GOT3 (cell line): Measurements from ENCODE around the gene CNN1.

Experiments
- DNase-seq: peaks from one replicate; lab custom pipeline; 2025; ENCODE audit warnings: mixed read lengths; lab: John Stamatoyannopoulos, UW

The CNN1 gene

GRCh38 chr19:11538232-11539036 lies at the start of gene CNN1:
Gene CNN1, plus strand, starts transcription at chr19:11538851. Its CDS starts 77 bp downstream, at chr19:11538928.
- DNase-seq = no peak

GRCh38 chr19:11489378-11489777 lies 49.3 kb upstream of the CNN1 start:
- DNase-seq = no peak

GRCh38 chr19:11494634-11495285 lies 43.9 kb upstream of the CNN1 start:
- no peak for DNase-seq

DNA sequence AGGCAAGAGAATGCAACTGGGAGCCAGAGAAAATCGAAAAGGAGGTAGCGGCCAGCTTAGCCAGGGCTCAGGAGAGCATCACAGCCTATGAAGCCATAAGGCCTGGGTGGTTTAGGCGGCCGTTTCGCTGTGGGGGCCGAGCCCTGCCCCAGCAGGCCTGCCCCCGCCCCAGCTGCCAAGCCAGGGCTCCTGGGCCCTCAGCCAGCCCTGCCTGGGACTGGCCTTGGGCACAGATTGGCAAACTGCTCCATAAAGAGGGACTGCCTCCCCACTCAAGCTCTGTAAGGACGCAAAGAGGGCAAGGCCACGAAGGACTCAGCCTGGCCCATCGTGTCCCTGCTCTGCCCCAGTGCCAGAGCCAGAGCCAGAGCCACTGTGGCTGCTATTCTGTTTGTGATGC lies 43.2 kb upstream of the CNN1 start:
- no peak for DNase-seq

GRCh38 chr19:11495885-11496284 lies 42.8 kb upstream of the CNN1 start:
- no peak for DNase-seq

DNA sequence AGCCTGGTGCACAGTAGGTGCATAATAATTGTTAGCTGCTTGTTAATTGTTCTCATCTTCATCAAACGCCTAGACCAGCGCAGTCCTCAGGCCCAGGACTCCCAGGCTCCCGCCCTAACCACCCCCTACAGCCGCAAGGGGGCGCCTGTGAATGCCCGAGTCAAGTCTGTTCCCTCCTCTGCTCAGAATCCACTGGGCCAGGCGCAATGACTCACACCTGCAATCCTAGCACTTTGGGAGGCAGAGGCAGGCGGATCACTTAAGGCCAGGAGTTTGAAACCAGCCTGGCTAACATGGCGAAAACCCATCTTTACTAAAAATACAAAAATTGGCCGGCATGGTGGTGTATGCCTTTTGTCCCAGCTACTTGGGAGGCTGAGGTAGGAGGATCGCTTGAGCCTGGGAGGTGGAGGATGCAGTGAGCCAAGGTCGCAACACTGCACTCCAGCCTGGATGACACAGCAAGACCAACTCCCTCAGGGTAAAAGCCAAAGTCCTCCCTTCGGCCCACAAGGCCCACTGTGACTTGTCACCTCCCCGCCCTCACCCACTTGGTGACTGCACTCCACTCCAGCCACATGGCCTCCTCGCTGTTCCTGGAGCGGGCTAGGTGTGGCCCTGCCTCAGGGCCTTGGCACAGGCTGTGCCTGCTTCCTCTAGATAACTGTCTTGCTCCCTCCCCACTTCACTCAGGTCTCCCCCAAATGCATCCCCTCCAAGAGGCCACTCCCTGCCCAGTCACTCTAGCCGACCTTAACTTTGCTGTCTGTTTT lies 42.1 kb upstream of the CNN1 start:
- DNase-seq = no peak

- DNase-seq = no peak
Measured at GRCh38 chr19:11499220-11499726, 39.4 kb upstream of the CNN1 start.

DNA sequence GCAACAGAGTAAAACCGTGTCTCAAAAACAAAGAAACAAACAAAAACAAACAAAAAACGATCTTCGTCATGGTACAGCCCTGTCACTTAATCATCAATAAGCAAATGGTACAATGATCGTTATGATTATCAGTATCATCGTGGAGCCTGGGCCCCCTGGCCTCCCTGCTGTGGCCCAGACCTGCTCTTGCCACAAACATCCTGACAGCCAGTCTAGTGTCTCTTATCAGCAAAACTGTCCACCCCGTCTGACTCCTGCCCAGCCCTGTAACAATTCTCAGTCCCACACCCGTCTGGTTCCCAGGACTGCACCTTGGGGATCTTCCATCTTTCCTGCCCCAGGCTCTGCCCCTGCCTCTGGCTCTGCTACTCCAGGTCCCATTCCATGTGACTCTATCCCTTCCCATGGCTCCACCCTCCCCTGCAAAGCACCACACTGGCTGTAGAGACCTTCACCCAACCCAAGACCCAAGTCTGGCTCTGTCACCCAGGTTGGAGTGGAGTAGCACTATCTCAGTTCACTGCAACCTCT lies 38.7 kb upstream of the CNN1 start:
- no peak for DNase-seq

- DNase-seq = no peak
Measured at GRCh38 chr19:11504502-11505031, 34.1 kb upstream of the CNN1 start.

DNA sequence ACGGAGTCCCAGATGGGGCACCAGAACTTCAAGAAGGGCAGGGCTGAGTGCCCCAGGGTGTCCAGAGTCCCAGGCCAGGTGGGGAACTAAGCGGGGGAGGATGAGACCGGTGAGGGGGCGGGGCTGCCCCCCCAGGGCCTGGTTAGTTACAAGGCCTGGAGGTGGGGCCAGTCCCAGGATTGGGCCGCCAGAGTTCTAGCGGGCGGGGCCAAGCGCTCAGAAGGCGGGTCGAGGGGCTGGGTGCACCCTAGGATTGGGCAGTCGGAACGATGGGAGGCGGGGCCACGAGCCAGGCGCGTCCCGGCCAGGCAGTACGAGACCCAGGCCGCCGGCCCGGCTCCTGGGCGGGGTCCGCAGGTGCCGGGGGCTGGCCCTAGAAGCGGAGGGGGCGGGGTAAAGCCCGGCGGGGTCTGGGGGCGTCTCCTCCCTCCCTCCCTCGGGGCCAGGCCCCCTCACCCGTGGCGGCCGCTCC lies 33.6 kb upstream of the CNN1 start:
- peak; percentile 66 for DNase-seq

- peak; percentile 82 for DNase-seq
Measured at GRCh38 chr19:11505504-11506100, 33.0 kb upstream of the CNN1 start, which contains the start of gene ZNF653. Gene ZNF653, minus strand, starts transcription at chr19:11505839. Its CDS starts 53 bp downstream, at chr19:11505786.

- no peak for DNase-seq
Measured at GRCh38 chr19:11506101-11506555, 32.5 kb upstream of the CNN1 start.

DNA sequence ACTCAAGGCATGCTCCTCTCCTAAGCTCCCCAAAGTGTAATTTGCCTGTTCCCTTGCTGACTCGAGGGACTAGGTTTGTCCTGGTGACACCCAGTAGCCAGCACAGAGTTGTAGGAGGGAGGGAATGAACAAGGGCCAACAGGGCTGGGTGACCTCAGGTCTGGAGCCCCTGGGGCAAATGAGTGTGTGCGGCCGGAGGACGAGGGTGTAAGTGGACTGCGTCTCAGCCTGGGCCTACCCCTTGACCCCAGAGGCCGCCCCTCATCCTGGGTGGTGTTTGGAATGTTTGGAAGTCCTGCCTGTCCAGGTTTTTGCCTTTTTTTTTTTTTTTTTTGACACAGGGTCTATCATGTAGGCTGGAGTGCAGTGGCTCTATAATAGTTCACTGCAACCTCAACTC lies 31.7 kb upstream of the CNN1 start:
- DNase-seq = no peak

DNA sequence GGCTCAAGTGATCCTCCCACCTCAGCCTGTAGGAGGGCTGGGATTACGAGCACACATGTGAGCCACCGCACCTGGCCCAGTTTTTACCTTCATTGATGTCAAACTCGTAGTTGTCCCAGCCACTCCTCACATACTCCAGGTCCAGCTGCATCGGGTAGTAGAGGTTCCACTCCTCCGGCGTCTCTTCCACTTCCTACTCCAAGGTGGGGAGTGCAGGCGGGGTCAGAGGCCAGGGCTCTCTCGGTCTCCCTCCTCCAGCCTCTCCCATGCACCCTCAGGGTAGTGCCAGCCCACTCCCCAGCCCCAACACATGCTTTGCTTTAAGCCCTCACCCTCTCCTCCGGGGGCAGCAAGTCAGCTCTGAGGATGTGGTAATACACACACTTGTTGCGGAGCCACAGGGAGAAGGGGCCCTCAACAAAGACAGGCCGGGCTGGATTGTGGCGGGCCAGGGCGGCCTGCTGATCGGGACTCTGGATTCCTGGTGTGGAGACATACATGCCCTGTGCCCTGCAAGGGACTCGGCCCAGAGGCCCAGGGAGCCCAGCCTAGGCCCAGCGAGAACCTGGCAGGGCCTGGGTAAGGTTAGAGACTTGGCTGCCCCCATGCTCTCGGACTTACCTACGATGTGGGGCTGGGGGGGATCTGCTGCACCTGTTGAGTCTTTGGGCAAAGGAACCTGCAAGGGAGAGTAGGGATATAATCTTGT lies 31.1 kb upstream of the CNN1 start:
- no peak for DNase-seq

- DNase-seq = no peak
Measured at GRCh38 chr19:11510444-11510843, 28.2 kb upstream of the CNN1 start.

- no peak for DNase-seq
Measured at GRCh38 chr19:11513946-11514345, 24.7 kb upstream of the CNN1 start.

DNA sequence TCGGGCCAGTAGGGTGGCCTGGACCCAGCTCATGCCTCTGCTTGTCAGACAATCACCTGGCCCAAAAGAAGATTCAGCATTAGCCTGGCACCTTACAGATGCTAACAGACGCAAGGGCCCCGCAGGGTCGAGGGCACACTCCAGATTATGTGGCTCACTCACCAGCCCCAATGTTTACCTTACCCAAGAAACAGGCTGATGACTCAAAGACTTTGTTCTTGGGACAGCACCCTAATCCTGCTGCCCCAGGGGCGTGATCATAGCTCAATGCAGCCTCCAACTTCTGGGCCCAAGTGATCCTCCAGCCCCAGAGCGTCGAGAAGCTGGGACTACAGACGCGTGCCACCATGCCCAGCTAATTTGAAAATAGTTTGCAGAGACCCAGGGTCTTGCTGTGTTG lies 19.5 kb upstream of the CNN1 start:
- no peak for DNase-seq

DNA sequence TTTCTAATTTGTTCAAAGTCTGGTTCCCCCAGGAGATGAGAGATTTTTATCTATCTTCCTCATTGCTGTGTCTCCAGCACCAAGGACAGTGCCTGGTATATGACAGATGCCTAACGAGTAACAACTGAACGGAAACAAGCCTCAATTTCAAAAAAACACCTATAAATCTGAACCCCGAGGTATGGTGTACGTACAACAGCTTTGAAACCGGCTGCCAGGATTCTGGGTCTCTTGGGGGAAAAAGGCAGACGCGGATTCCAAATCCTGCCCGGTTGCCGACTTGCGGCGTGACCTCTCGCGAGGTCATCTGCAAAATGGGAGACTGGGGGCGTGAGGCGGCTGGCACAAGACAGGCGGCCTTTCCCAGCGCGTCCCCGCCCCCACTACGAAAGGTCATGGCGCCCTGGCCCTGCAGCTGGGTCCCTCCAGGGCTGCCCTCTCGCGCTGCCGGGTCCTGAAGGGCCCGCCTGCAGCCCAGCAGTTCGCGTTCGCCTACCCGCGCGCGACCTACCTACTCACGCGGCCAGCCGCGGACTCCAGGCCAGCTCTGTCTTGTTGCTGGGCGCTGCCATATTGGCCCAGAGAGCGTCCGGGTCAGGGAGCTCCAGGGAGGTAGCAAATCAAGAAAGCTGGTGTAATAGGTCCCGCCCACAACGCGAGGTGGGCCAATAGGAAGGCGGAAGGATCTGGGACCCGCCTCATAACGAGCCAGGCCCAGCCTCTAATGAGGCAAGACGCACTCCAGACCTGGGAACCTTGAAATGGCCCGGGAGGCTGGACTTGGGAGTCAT lies 9.9 kb upstream of the CNN1 start, which contains the start of gene ECSIT:
Gene ECSIT (minus strand): TSS at position 584 of the 791 bp plus-strand sequence. CDS start 9,964 bp downstream, outside the sequence.
- DNase-seq = peak; percentile 93

DNA sequence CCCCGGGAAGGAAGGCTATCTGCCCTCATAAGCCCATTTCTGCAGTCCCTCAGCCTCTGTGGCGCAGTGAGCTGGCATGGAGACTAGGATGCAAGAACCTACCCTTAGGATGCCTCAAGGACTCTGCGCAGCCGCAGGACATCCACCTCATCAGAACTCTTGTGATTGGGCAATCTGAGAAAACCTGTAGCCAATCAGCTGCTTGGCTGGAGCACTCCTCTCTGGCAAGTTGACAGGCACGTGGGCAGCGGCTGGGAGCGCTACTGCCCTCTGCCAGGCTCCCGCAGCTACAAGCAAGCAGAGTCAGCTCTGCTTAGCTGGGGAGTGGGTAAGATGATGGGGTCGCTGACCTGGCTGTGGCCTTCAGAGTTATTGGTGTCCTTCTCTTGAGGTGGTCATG lies 8.2 kb upstream of the CNN1 start:
- no peak for DNase-seq

GRCh38 chr19:11534538-11534937 lies 4.1 kb upstream of the CNN1 start:
- no peak for DNase-seq
